ENCODE results near the gene EMC6. TPM values are rescaled to one million over a fixed set of nuclear protein-coding genes. Genes with fewer than 3 reads are reported as not detected.
A peak's percentile ranks its signal among the peaks of the same experiment; 100 is the strongest.

Gene EMC6
- total and polyA plus RNA-seq, 2 of the 13 experiments (the other 11 are each of a cell fraction or from before 2014, with no cell fraction given), result 45.1 to 47.7 TPM

DNA sequence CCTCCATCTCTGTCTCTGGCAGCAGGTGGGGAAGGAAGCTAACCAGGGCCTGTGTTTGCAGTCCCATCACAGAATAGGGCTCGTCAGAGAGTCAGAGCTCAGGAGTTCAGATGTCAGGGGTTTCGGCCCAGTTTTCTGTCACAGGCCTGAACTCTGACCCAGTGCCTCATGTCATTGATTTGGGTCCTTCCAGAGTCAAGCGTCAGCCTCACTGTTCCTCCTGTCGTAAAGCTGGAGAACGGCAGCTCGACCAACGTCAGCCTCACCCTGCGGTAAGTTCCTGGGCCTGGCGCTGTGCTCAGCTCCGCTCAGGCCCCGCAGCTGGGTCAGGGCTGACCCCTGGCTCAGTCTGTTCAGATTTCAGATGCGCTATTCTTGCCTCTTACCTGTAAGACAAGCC, 21.4 kb upstream of the EMC6 start (continued):
- TF ChIP-seq, protein P1, sequence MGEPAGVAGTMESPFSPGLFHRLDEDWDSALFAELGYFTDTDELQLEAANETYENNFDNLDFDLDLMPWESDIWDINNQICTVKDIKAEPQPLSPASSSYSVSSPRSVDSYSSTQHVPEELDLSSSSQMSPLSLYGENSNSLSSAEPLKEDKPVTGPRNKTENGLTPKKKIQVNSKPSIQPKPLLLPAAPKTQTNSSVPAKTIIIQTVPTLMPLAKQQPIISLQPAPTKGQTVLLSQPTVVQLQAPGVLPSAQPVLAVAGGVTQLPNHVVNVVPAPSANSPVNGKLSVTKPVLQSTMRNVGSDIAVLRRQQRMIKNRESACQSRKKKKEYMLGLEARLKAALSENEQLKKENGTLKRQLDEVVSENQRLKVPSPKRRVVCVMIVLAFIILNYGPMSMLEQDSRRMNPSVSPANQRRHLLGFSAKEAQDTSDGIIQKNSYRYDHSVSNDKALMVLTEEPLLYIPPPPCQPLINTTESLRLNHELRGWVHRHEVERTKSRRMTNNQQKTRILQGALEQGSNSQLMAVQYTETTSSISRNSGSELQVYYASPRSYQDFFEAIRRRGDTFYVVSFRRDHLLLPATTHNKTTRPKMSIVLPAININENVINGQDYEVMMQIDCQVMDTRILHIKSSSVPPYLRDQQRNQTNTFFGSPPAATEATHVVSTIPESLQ (CRISPR knock-in tag; conservative IDR thresholded peaks at IDR 0.05), result no peak
- TF ChIP-seq ZKSCAN1 (IDR thresholded peaks at IDR 0.05; ENCODE audit: low read length) (no peak), RXRA (CRISPR knock-in tag; IDR thresholded peaks at IDR 0.05) (0 out of 2 replicates have a peak, but pooled peaks have one; percentile 27), NR2F1 (CRISPR knock-in tag; IDR thresholded peaks at IDR 0.05) (no peak), ZNF205 (CRISPR knock-in tag; IDR thresholded peaks at IDR 0.05) (no peak), ZC3H4 (CRISPR knock-in tag; IDR thresholded peaks at IDR 0.05; ENCODE audit: borderline replicate concordance) (no peak), FOXK2 (IDR thresholded peaks at IDR 0.05) (no peak), KLF15 (CRISPR knock-in tag; IDR thresholded peaks at IDR 0.05; ENCODE audit: borderline replicate concordance) (no peak), HDAC1 (CRISPR knock-in tag; IDR thresholded peaks at IDR 0.05) (no peak), MTA1 (CRISPR knock-in tag; IDR thresholded peaks at IDR 0.05; ENCODE audit: borderline replicate concordance) (peak; percentile 3; the same call in 1 of the 2 replicates), SIX1 (CRISPR knock-in tag; IDR thresholded peaks at IDR 0.05; ENCODE audit: borderline replicate concordance) (no peak), SALL1 (CRISPR knock-in tag; IDR thresholded peaks at IDR 0.05) (0 out of 2 replicates have a peak, but pooled peaks have one; percentile 28), JUNB (CRISPR knock-in tag; IDR thresholded peaks at IDR 0.05; ENCODE audit: borderline replicate concordance) (no peak), ZNF274 (CRISPR knock-in tag; IDR thresholded peaks at IDR 0.05) (no peak), ZKSCAN8 (CRISPR knock-in tag; IDR thresholded peaks at IDR 0.05; ENCODE audit: borderline replicate concordance) (no peak), ARNT (IDR thresholded peaks at IDR 0.05) (no peak), ARID4A (CRISPR knock-in tag; IDR thresholded peaks at IDR 0.05; ENCODE audit: borderline replicate concordance) (0 out of 2 replicates have a peak, but pooled peaks have one; percentile 20), ZBTB38 (CRISPR knock-in tag; IDR thresholded peaks at IDR 0.05) (peak; percentile 95), MBNL3 (CRISPR knock-in tag; conservative IDR thresholded peaks at IDR 0.05) (no peak), HOXA7 (CRISPR knock-in tag; IDR thresholded peaks at IDR 0.05) (no peak)
- TF ChIP-seq, protein P2, sequence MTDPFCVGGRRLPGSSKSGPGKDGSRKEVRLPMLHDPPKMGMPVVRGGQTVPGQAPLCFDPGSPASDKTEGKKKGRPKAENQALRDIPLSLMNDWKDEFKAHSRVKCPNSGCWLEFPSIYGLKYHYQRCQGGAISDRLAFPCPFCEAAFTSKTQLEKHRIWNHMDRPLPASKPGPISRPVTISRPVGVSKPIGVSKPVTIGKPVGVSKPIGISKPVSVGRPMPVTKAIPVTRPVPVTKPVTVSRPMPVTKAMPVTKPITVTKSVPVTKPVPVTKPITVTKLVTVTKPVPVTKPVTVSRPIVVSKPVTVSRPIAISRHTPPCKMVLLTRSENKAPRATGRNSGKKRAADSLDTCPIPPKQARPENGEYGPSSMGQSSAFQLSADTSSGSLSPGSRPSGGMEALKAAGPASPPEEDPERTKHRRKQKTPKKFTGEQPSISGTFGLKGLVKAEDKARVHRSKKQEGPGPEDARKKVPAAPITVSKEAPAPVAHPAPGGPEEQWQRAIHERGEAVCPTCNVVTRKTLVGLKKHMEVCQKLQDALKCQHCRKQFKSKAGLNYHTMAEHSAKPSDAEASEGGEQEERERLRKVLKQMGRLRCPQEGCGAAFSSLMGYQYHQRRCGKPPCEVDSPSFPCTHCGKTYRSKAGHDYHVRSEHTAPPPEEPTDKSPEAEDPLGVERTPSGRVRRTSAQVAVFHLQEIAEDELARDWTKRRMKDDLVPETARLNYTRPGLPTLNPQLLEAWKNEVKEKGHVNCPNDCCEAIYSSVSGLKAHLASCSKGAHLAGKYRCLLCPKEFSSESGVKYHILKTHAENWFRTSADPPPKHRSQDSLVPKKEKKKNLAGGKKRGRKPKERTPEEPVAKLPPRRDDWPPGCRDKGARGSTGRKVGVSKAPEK (CRISPR knock-in tag; IDR thresholded peaks at IDR 0.05; ENCODE audit: borderline replicate concordance), result no peak

All from HepG2 (cell line).